ENCODE results near the gene FBXO44.

DNA sequence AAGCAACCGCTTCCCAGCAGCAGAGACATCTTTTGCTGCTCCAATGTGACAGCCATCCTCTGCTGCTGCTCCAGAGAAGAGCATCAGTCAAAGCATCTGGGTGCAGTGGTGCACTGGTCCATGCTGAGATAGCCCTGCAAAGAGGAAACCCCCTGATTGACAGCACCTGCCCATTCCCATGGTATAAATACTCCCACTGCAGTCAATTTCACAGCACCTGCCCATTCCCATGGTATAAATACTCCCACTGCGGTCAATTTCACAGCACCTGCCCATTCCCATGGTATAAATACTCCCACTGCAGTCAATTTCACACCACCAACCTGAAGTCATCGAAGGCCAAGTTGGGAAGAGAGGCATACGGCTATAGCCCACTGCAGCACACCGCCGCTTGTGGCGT, 25.9 kb upstream of the FBXO44 start:
- TF ChIP-seq, protein P1, sequence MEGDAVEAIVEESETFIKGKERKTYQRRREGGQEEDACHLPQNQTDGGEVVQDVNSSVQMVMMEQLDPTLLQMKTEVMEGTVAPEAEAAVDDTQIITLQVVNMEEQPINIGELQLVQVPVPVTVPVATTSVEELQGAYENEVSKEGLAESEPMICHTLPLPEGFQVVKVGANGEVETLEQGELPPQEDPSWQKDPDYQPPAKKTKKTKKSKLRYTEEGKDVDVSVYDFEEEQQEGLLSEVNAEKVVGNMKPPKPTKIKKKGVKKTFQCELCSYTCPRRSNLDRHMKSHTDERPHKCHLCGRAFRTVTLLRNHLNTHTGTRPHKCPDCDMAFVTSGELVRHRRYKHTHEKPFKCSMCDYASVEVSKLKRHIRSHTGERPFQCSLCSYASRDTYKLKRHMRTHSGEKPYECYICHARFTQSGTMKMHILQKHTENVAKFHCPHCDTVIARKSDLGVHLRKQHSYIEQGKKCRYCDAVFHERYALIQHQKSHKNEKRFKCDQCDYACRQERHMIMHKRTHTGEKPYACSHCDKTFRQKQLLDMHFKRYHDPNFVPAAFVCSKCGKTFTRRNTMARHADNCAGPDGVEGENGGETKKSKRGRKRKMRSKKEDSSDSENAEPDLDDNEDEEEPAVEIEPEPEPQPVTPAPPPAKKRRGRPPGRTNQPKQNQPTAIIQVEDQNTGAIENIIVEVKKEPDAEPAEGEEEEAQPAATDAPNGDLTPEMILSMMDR (IDR thresholded peaks at IDR 0.05) = no peak
- no peak for TF ChIP-seq POLR2AphosphoS5 (IDR thresholded peaks at IDR 0.05)
- no peak for TF ChIP-seq EP300 (IDR thresholded peaks at IDR 0.05)
